ES-I3 (cell line): Measurements from ENCODE around the gene ATG5.
"Not testable (repeated sequence)": the region's sequence is repeated elsewhere in the genome, so short reads cannot be mapped to it uniquely, and the experiment has no call there.

Experiments
- H3K36me3 ChIP-seq: 2 replicates; pipeline ENCODE4 v1.6.1; 2013; ENCODE audit warnings: mild to moderate bottlenecking, low read length, control low read depth, moderate library complexity; ENCODE audit not compliant: insufficient read depth
- H3K4me1 ChIP-seq: 2 replicates; pipeline ENCODE4 v1.6.1; 2013; ENCODE audit warnings: mild to moderate bottlenecking, control low read depth, low read length; ENCODE audit not compliant: insufficient read depth
- H3K9ac ChIP-seq: 2 replicates; pipeline ENCODE4 v1.6.1; 2013; ENCODE audit warnings: low read depth, mild to moderate bottlenecking, low read length, moderate library complexity
- H3K9me3 ChIP-seq: 2 replicates; pipeline ENCODE4 v1.6.1; 2013; ENCODE audit warnings: mild to moderate bottlenecking, low read length, moderate library complexity; ENCODE audit not compliant: control insufficient read depth, insufficient read depth

The ATG5 gene

DNA sequence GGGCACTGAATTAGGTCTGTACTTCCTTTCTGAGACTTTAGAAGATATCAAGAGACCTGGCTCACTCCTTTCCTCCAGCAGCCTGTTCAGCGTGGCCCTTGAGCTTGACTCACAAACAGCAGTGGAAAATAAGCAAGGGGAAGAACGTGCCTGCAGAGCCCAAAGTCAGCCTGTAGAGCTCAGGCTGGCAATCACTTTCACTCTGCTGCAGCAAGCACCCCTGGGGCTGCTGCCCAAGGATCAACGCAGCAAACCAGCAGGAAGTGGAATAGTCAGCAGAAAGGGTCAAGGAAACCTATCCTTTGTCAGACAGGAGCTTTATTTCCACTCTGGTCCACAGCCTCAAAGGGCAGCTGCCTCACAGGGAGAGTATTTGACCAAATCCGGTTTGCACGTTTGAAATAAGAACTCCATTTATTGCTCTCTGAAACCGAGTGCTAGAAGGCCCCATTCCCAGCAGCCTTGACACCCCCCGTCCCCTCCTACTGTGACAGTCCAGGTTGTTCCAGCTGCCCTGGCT, 162.1 kb downstream of the ATG5 start:
- Histone ChIP-seq H3K36me3 (no peaks in the 10 kb centered on the region), H3K4me1 (peaks cover 17% of the 10 kb centered on the region), H3K9ac (no peak overlapping the region), H3K9me3 (no peaks in the 10 kb centered on the region)

DNA sequence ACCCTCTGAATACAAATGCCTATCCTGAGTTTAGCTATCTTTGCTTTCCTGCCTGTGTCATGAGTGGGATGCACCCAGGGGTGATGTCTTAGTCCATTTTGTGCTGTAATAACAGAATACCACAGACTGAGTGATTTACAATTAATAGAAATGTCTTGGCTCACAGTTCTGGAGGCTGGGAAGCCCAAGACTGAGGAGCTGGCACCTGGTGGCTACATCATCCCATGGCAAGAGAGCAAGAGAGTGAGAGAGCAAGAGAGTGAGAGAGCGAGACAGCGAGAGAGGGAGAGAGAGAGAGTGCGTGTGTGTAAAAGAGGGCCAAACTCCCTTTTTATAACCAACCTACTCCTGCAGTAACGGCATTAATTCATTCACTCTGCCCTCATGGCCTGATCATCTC, 162.6 kb downstream of the ATG5 start:
- peaks cover 17% of the 10 kb centered on the region for H3K4me1 ChIP-seq
- H3K9me3 ChIP-seq: no peaks in the 10 kb centered on the region
- H3K9ac ChIP-seq: no peak overlapping the region
- H3K36me3 ChIP-seq: no peaks in the 10 kb centered on the region

DNA sequence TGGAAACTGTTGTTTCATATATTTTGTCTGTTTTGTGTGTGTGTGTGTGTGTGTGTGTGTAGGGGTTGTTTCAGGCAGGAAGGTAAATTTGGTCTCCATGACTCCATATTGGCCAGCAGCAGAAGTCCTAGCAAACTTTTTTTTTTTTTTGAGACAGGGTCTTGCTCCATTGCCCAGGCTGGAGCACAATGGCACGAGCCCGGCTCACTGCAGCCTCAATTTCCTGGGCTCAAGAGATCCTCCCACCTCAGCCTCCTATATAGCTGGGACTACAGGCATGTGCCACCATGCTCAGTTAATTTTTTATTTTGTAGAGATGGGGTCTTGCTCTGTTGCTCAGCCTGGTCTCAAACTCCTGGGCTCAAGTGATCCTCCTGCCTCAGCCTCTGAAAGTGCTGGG, 163.7 kb downstream of the ATG5 start:
- H3K4me1 ChIP-seq: peaks cover 9% of the 10 kb centered on the region
- H3K36me3 ChIP-seq: no peaks in the 10 kb centered on the region
- no peak overlapping the region for H3K9ac ChIP-seq
- no peaks in the 10 kb centered on the region for H3K9me3 ChIP-seq

DNA sequence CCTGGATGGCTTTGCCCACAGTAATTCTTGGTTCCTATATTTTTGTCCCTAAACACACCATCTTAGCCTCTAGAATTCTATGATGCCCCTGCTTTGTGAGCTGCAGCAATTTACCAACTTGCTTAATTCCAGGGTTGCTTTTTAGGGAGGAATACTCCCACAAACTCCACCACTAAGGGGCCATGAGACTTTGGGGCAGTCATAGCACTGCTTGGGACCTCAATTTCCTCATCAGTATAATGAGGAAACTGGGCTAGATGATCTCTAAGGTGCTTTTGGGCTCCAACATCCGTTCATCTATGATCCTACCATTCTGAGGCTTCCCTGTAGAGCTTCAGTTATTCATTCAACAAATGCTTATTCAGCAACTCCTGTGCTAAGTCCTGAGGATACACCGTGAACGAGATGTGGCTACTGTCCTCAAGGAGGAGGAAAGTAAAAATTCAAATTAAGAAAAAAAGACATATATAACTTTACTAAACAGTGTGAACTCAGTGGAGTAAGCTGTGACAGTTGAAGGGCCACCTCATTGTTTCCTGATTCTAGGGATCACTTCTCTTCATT, 164.2 kb downstream of the ATG5 start:
- H3K9ac ChIP-seq: no peak overlapping the region
- H3K36me3 ChIP-seq: no peaks in the 10 kb centered on the region
- H3K4me1 ChIP-seq: peaks cover 7% of the 10 kb centered on the region
- no peaks in the 10 kb centered on the region for H3K9me3 ChIP-seq

DNA sequence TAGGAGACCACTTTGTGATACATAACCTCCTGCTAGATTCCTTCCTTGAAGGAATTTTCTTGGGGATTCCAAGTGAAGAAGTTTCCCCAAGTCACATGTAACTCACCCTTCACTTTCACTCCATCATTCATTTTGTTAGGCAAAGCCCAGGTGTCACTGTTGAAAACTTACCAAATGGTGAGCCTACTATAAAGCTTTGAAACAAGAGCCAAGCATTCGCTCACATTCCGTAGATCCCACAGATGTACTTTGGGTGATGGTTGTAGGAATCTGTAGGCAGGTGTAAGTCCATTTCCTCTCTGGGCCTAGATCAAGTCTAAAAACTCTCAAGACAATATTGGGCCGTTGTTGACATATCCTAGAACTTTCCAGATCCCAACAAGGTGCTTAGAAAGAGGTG, 165.4 kb downstream of the ATG5 start:
- no peak overlapping the region for H3K9ac ChIP-seq
- no peaks in the 10 kb centered on the region for H3K9me3 ChIP-seq
- H3K36me3 ChIP-seq: no peaks in the 10 kb centered on the region
- peaks cover 11% of the 10 kb centered on the region for H3K4me1 ChIP-seq

DNA sequence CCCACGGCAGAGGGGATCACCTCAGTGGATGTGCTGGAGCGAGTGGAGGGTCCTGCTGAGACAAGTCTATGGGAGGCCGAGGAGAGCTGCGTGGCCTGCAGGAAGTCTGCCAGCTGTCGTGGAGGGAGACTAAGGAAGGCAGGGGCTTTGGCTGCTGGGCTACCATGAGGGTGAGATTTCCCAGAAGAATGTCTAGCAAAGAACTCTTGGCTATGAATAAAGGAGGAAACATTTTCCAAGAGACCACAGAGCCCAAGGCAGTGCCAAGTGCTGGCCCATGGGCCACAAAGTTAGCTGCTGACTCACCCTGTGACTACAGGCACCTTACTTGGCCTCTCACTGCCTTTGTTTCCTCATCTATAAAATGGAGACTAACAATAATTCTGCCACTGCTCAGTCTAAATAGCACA, 166.0 kb downstream of the ATG5 start:
- no peaks in the 10 kb centered on the region for H3K9me3 ChIP-seq

DNA sequence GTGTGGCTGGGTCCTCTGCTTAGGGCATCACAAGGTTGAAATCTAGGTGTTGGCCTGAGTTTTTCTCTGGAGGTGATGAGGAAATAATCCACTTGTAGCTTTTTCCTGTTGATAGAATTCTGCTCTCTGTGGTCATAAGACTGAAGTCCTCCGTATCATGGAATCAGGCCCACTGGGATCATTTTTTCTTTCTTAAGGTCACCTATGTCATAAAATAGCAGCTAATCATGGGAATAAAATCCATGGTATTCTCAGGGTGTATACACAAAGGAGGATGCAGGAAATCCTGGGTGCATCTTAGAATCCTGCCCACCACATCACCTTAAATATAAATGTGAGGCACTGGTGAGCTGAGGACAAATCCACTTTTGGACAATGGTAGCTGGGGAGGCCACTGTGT, 166.7 kb downstream of the ATG5 start:
- Histone ChIP-seq H3K36me3 (no peaks in the 10 kb centered on the region), H3K9me3 (no peaks in the 10 kb centered on the region), H3K9ac (no peak overlapping the region), H3K4me1 (peaks cover 20% of the 10 kb centered on the region)

More for the DNA sequence above, 166.0 kb downstream of the ATG5 start:
- Histone ChIP-seq H3K36me3 (no peaks in the 10 kb centered on the region), H3K4me1 (peaks cover 18% of the 10 kb centered on the region), H3K9ac (no peak overlapping the region)

DNA sequence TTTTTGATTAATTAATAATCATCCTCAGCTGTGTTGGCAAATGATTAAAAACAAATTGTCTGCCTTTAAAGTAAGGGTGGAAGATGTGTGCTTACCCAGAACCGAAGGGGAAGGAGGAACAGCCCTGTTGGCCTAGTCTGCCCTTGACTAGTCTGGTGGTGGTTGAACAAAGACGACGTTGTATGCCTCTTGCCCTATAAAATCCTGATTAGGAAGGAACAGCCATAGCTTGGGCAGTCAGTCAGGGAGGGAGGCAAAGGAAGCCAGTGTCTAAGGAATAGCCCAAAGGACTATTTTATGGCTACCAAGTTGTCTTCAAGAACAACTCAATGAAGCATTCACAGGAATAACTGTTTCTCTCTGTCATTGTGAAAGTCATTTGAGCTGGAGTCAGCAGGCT, 168.7 kb downstream of the ATG5 start:
- Histone ChIP-seq H3K36me3 (no peaks in the 10 kb centered on the region), H3K4me1 (peaks cover 14% of the 10 kb centered on the region), H3K9me3 (no peaks in the 10 kb centered on the region), H3K9ac (no peak overlapping the region)

DNA sequence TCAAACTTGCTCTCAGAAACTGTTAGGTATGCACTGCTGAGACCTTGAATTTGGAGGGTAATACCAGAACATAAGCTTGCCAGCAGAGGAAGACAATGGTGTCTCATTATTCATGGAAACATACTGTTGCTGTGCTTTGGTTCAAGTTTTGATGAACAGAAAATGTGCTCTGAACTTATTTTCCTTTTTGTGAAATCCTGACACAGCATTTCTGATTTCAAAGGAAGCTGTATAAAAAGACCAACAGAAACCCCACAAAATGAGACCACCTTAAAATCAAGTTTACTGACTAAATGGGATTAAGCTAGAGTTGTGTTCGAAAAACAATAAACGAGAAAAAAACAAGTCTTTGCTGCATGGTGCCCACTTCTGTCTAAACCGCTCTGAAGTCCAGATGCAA, 169.1 kb downstream of the ATG5 start:
- no peak overlapping the region for H3K9ac ChIP-seq

DNA sequence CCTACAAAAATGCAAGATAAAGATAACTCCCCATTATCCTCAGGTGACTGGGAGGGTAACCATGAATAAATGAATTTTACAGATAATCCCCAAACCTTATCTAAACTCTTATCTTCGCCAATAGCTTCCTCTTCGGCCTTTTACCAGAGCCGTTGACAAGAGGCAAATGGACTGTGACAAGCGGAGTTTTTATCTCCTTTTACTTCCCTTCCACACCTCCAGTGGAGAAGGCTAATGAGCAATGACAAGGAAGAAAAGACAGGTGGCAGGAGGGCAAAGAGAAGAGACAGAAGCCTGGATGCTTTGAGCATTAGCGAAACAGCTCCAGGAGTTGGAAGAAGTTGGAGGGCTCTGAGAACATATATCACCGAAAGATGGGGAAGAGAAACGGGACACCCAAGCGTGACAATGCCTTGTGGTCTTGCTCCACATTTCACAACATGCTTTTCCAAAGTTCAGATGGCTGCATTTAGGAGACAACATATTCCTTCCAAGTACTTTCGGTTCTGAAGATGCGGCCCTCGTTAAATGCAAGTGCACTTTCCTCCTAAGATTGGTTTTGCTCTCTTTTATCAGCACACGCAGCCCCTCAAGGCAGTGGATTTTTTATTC, 170.2 kb downstream of the ATG5 start:
- no peak overlapping the region for H3K9ac ChIP-seq
- peaks cover 14% of the 10 kb centered on the region for H3K4me1 ChIP-seq
- no peaks in the 10 kb centered on the region for H3K36me3 ChIP-seq
- H3K9me3 ChIP-seq: no peaks in the 10 kb centered on the region

More for the DNA sequence above, 169.1 kb downstream of the ATG5 start:
- H3K4me1 ChIP-seq: peaks cover 14% of the 10 kb centered on the region
- no peaks in the 10 kb centered on the region for H3K36me3 ChIP-seq
- no peaks in the 10 kb centered on the region for H3K9me3 ChIP-seq

DNA sequence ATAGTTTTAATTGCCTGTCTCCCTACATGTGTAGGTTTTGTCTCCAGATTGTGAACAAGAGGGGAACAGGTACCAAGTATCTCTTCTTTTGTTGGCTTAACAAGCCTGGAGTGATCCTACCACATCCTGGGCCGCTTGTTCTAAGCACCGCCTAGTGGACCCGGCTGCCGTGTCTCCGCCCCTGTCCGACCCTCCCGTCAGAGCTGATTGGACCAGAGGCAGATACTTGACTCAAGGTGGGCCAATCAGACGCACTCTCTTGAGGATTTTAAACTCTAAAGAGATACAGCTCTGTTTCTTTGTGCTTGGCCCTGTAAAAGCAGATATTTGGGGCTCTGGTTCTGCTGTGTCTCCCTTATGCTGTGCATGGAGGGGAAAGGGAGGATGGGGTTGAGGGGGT, 171.2 kb downstream of the ATG5 start:
- Histone ChIP-seq H3K9ac (no peak overlapping the region), H3K36me3 (no peaks in the 10 kb centered on the region), H3K4me1 (peaks cover 14% of the 10 kb centered on the region), H3K9me3 (no peaks in the 10 kb centered on the region)

DNA sequence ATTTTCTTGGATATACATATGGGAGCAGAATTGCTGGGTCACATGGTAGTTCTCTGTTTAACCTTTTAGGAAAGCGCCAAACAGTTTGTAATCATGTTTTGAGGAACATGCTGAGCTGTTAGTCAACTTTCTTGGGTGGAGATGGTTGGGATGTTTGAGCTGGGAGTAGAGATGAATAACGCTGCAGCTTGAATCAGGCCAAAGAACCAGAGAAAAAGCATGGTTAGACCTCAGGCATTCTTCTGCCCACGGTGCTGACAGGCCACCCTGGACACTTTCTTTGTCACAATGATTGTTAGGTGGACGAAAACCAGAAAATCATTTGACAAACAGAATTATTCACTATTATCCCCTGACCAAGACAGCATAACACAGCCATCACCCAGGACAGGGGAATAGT, 172.6 kb downstream of the ATG5 start:
- Histone ChIP-seq H3K9ac (no peak overlapping the region), H3K9me3 (no peaks in the 10 kb centered on the region)

DNA sequence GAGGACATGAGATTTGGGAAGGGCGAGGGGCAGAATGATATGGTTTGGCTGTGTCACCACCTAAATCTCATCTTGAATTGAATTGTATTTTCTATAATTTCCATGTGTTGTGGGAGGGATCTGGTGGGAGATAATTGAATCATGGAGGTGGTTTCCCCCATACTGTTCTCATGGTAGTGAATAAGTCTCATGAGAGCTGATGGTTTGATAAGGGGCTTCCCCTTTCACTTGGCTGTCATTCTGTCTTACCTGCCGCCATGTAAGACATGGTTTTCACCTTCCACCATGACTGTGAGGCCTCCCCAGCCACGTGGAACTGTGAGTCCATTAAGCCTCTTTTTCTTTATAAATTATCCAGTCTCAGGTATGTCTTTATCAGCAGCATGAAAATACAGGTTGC, 173.1 kb downstream of the ATG5 start:
- H3K36me3 ChIP-seq, H3K9me3 ChIP-seq, H3K9ac ChIP-seq: not testable (repeated sequence)
- peaks cover 14% of the 10 kb centered on the region for H3K4me1 ChIP-seq

More for the DNA sequence above, 172.6 kb downstream of the ATG5 start:
- Histone ChIP-seq H3K36me3 (no peaks in the 10 kb centered on the region), H3K4me1 (peaks cover 14% of the 10 kb centered on the region)

DNA sequence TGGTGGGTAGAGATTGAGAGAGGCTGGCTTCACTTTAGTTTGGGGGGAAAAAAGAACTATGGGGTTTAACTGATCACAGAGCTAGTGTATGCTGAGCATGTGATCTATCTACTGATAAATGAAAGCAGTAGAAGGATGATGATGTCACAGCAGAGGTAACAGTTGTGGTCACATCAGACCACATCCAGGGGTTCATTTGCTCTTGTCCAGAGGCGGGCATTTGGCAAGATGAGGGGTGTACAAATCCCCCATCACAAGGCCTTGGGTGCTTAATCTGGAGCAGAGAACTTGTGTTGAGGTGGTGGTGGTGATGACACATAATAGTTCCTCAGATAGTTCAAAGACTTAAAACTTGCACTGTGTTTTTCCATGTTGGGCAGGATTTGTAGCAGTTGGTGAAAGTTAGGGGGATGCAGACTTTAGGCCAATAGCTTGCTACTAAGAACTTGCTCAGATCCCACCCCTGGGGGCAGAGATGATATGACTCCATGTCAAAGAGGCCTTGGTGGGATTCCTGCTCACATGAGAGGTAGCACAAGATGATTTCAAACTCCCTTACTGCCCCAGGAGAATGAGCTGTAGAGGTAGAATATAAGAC, 176.0 kb downstream of the ATG5 start:
- Histone ChIP-seq H3K9me3 (no peaks in the 10 kb centered on the region), H3K4me1 (0 out of 2 replicates have a peak, but pooled peaks cover 3% of the 10 kb centered on the region), H3K36me3 (no peaks in the 10 kb centered on the region), H3K9ac (no peak overlapping the region)

DNA sequence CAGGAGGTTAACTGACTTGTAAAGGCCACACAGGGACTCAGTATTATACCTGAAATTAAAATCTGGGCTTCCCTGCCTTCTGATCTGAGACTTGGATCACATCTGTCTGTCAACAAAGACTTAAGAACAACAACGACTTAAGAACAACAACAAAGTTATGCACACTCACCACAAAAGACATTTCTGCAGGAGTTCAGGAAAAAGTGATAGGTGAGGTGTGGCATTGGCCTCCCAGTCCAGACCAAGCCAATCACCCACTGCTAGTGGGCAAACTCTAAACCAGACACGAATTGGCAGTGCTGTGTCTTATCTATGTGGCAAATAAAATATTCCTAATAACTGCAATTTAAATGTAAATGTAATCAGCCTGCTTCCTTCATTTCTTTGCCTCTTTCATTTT, 178.1 kb downstream of the ATG5 start:
- Histone ChIP-seq H3K9ac (no peak overlapping the region), H3K36me3 (no peaks in the 10 kb centered on the region), H3K9me3 (no peaks in the 10 kb centered on the region), H3K4me1 (no peaks in the 10 kb centered on the region)
